ENCODE results near the gene TTBK1.

DNA sequence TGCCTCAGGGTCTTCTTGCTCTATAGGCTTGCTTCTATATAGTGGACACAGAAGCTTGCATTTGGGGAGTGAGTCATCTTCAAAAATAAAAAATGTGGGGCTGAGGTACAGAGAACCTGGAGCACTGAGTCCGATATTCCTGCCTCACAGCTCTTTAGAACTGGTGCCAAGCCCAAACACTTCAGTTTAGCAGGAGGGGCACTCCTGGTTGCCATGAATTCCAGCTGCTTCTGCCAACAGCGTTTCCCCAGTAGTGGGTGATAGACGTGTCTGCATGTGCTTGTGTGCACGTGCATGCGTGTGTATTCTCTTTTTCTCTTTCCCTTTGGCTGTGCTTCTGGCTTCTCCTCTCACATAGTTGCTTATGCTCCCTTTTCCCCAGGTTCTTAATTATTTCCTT is 25.9 kb upstream of the TTBK1 start:
- no peak for TF ChIP-seq POLR2A (IDR thresholded peaks at IDR 0.05)
- TF ChIP-seq, protein P1, sequence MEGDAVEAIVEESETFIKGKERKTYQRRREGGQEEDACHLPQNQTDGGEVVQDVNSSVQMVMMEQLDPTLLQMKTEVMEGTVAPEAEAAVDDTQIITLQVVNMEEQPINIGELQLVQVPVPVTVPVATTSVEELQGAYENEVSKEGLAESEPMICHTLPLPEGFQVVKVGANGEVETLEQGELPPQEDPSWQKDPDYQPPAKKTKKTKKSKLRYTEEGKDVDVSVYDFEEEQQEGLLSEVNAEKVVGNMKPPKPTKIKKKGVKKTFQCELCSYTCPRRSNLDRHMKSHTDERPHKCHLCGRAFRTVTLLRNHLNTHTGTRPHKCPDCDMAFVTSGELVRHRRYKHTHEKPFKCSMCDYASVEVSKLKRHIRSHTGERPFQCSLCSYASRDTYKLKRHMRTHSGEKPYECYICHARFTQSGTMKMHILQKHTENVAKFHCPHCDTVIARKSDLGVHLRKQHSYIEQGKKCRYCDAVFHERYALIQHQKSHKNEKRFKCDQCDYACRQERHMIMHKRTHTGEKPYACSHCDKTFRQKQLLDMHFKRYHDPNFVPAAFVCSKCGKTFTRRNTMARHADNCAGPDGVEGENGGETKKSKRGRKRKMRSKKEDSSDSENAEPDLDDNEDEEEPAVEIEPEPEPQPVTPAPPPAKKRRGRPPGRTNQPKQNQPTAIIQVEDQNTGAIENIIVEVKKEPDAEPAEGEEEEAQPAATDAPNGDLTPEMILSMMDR (IDR thresholded peaks at IDR 0.05): no peak

Data from upper lobe of left lung (tissue), 4 donors.